Mesenchymal stem cell (in vitro differentiated cells and primary cell): ENCODE data around the gene RUNX3.

Experiments
- DNase-seq: peaks from one replicate; pipeline ENCODE4 v3.0.0-alpha.2; 2013
- H2AFZ ChIP-seq: one replicate; pipeline ENCODE4 v1.6.1; 2013; ENCODE audit warnings: low read depth, mild to moderate bottlenecking, control low read depth, inconsistent platforms, low read length, moderate library complexity
- H2AK5ac ChIP-seq: 2 replicates; pipeline ENCODE4 v1.6.1; 2013; ENCODE audit warnings: low read length, moderate library complexity, mild to moderate bottlenecking, inconsistent platforms; ENCODE audit not compliant: severe bottlenecking
- H2BK120ac ChIP-seq: one replicate; pipeline ENCODE4 v1.6.1; 2013; ENCODE audit warnings: low read depth, mild to moderate bottlenecking, inconsistent platforms, low read length, moderate library complexity
- H2BK12ac ChIP-seq, 2 experiments: one replicate each; pipeline ENCODE4 v1.6.1; 2013; ENCODE audit warnings: inconsistent platforms in 2 of 2, low read length in 2 of 2, mild to moderate bottlenecking in 2 of 2, moderate library complexity in 2 of 2, control low read depth in 1 of 2
- H2BK15ac ChIP-seq: one replicate; pipeline ENCODE4 v1.6.1; 2013; ENCODE audit warnings: mild to moderate bottlenecking, low read depth, inconsistent platforms; ENCODE audit not compliant: poor library complexity, severe bottlenecking
- H2BK5ac ChIP-seq: 2 replicates; pipeline ENCODE4 v1.6.1; 2013; ENCODE audit warnings: low read depth, mild to moderate bottlenecking, low read length, control low read depth, inconsistent platforms; ENCODE audit not compliant: poor library complexity, severe bottlenecking
- H3K14ac ChIP-seq, 2 experiments: one replicate each; pipeline ENCODE4 v1.6.1; 2013; ENCODE audit warnings: inconsistent platforms in 2 of 2, low read length in 2 of 2, control low read depth in 1 of 2, mild to moderate bottlenecking in 1 of 2, moderate library complexity in 1 of 2
- H3K18ac ChIP-seq, 2 experiments: one replicate each; pipeline ENCODE4 v1.6.1; 2013; ENCODE audit warnings: inconsistent platforms in 2 of 2, low read length in 2 of 2, control low read depth in 1 of 2, low read depth in 1 of 2, mild to moderate bottlenecking in 1 of 2
- H3K23ac ChIP-seq, 2 experiments: one replicate each; pipeline ENCODE4 v1.6.1; 2013; ENCODE audit warnings: inconsistent platforms in 2 of 2, low read length in 2 of 2, mild to moderate bottlenecking in 2 of 2, moderate library complexity in 2 of 2, control low read depth in 1 of 2
- H3K27ac ChIP-seq: 2 replicates; pipeline ENCODE4 v1.5.1; 2013; ENCODE audit warnings: mild to moderate bottlenecking, moderate library complexity, low read length, control low read depth, inconsistent platforms; ENCODE audit not compliant: poor library complexity, severe bottlenecking
- H3K27me3 ChIP-seq, 2 experiments: 2 replicates each; pipeline versions ENCODE4 v1.6.1 to v1.7.0; 2013; ENCODE audit warnings: low read length in 2 of 2, mild to moderate bottlenecking in 2 of 2, moderate library complexity in 2 of 2, control low read depth in 1 of 2, inconsistent platforms in 1 of 2; ENCODE audit not compliant: control insufficient read depth in 1 of 2, insufficient read depth in 1 of 2
- H3K36me3 ChIP-seq, 2 experiments: 2 replicates each; pipeline versions ENCODE4 v1.6.1 to v1.7.0; 2013; ENCODE audit warnings: low read length in 2 of 2, control low read depth in 1 of 2, inconsistent platforms in 1 of 2, low read depth in 1 of 2, mild to moderate bottlenecking in 1 of 2; ENCODE audit not compliant: insufficient read depth in 2 of 2, control insufficient read depth in 1 of 2
- H3K4ac ChIP-seq, 2 experiments: one replicate each; pipeline ENCODE4 v1.6.1; 2013; ENCODE audit warnings: inconsistent platforms in 2 of 2, low read length in 2 of 2, mild to moderate bottlenecking in 2 of 2, moderate library complexity in 2 of 2, control low read depth in 1 of 2, low read depth in 1 of 2
- H3K4me1 ChIP-seq: 2 replicates; pipeline ENCODE4 v1.6.1; 2013; ENCODE audit warnings: low read depth, low read length, control low read depth; ENCODE audit not compliant: control insufficient read depth, insufficient read depth
- H3K4me2 ChIP-seq: 2 replicates; pipeline ENCODE4 v1.6.1; 2013; ENCODE audit warnings: low read length, mild to moderate bottlenecking, inconsistent platforms; ENCODE audit not compliant: poor library complexity, severe bottlenecking
- H3K4me3 ChIP-seq, 2 experiments: 2 replicates each; pipeline versions ENCODE4 v1.5.1 to v1.7.0; 2013; ENCODE audit warnings: low read length in 2 of 2, mild to moderate bottlenecking in 2 of 2, control low read depth in 1 of 2, low read depth in 1 of 2; ENCODE audit not compliant: insufficient read depth in 1 of 2
- H3K79me1 ChIP-seq: replicated peaks from 2 replicates; pipeline ENCODE4 v1.6.1; 2013; ENCODE audit warnings: mild to moderate bottlenecking, control low read depth, low read length, inconsistent platforms; ENCODE audit not compliant: poor library complexity, severe bottlenecking
- H3K9ac ChIP-seq: 2 replicates; pipeline ENCODE4 v1.7.0; 2013; ENCODE audit warnings: mild to moderate bottlenecking, low read length, moderate library complexity
- H3K9me3 ChIP-seq: 2 replicates; pipeline ENCODE4 v1.7.0; 2013; ENCODE audit warnings: mild to moderate bottlenecking, low read length; ENCODE audit not compliant: control insufficient read depth
- H4K8ac ChIP-seq: one replicate; pipeline ENCODE4 v1.6.1; 2013; ENCODE audit warnings: inconsistent platforms, mild to moderate bottlenecking, low read length, moderate library complexity
- H4K91ac ChIP-seq: one replicate; pipeline ENCODE4 v1.6.1; 2013; ENCODE audit warnings: mild to moderate bottlenecking, low read length, inconsistent platforms
- WGBS: methylation state at CpG from one replicate; pipeline ENCODE4 v1.1.7; 2013; ENCODE audit warnings: mixed read lengths; 5-methylcytosine and 5-hydroxymethylcytosine counted together

RUNX3 gene

DNA sequence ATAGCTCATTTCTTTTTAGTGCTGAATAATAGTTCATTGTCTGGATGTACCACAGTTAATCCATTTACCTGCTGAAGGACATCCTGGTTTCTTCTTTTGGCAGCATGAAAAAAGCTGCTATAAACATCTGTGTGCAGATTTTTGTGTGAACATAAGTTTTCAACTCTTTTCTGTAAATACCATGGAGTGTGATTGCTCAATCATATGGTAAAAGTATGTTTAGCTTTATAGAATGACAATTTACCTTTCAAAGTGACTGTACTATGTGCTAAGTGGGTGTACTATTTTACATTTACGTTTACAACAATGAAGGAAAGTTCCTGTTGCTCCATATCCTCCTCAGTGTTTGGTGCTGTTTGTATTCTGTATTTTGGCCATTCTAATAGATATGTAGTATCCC is 49.0 kb downstream of the RUNX3 start:
- WGBS: no CpG with 5 or more reads among the region's 1 CpG
- no peak overlapping the region for H4K91ac ChIP-seq
- no peak overlapping the region for H2BK5ac ChIP-seq
- DNase-seq: no peak
- H4K8ac ChIP-seq: no peak overlapping the region
- no peaks in the 10 kb centered on the region for H3K79me1 ChIP-seq
- H2BK15ac ChIP-seq: no peak overlapping the region
- H3K18ac ChIP-seq: no peak overlapping the region
- no peak overlapping the region for H2AFZ ChIP-seq
- H2BK12ac ChIP-seq: no peak overlapping the region
- H3K14ac ChIP-seq: no peak overlapping the region
- no peak overlapping the region for H2BK120ac ChIP-seq
- peaks cover 2% of the 10 kb centered on the region for H3K4me1 ChIP-seq
- H3K23ac ChIP-seq: no peak overlapping the region
- no peak overlapping the region for H2AK5ac ChIP-seq
- no peak overlapping the region for H3K4ac ChIP-seq
- H3K27ac ChIP-seq: no peak overlapping the region
- no peak overlapping the region for H3K9ac ChIP-seq
- peaks cover 0 to 40% of the 10 kb centered on the region in 2 experiments for H3K27me3 ChIP-seq
- H3K9me3 ChIP-seq: peaks cover 6% of the 10 kb centered on the region
- no peak overlapping the region for H3K4me3 ChIP-seq
- no peaks in the 10 kb centered on the region for H3K36me3 ChIP-seq
- no peak overlapping the region for H3K4me2 ChIP-seq

GRCh38 chr1:24878775-24879742 is 51.0 kb downstream of the RUNX3 start:
- H2BK5ac ChIP-seq: no peak overlapping the region
- H3K4ac ChIP-seq: no peak overlapping the region
- H3K4me1 ChIP-seq: peaks cover 2% of the 10 kb centered on the region
- no peak overlapping the region for H4K8ac ChIP-seq
- H3K27ac ChIP-seq: no peak overlapping the region
- no peak overlapping the region for H2AK5ac ChIP-seq
- no peak overlapping the region for H3K4me2 ChIP-seq
- no peak overlapping the region for H3K4me3 ChIP-seq
- no peak overlapping the region for H2AFZ ChIP-seq
- H2BK15ac ChIP-seq: no peak overlapping the region
- no peak overlapping the region for H2BK12ac ChIP-seq
- peak overlapping the region in 1 of 2 experiments; percentile 48 for H3K23ac ChIP-seq
- H3K18ac ChIP-seq: no peak overlapping the region
- peak; percentile 20 for DNase-seq
- no peak overlapping the region for H2BK120ac ChIP-seq
- 82% methylated on average over 7 of the region's 7 CpGs for WGBS
- H3K36me3 ChIP-seq: no peaks in the 10 kb centered on the region
- peaks cover 10 to 52% of the 10 kb centered on the region in 2 experiments for H3K27me3 ChIP-seq
- no peak overlapping the region for H3K9ac ChIP-seq
- H3K79me1 ChIP-seq: no peaks in the 10 kb centered on the region
- H3K9me3 ChIP-seq: peaks cover 6% of the 10 kb centered on the region
- no peak overlapping the region for H4K91ac ChIP-seq
- no peak overlapping the region for H3K14ac ChIP-seq

DNA sequence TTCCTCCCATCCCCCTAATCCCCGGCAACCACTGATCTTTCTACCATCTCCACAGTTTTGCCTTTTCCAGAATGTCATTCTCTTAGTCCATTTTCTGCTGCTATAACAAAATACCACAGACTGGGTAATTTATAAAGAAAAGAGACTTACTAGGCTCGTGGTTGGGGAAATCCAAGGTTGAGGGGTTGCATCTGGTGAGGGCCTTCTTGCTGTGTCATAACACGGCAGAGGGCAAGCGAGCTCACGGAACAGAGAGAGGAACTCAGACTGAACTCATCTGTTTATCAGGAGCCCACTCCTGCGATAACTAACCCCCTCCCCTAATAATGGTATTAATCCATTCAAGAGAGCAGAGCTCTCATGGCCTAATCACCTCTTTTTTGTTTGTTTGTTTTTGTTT is 52.0 kb downstream of the RUNX3 start:
- Histone ChIP-seq H3K4me1 (peaks cover 2% of the 10 kb centered on the region), H3K14ac (no peak overlapping the region), H3K4me2 (no peak overlapping the region), H3K27ac (no peak overlapping the region), H3K18ac (no peak overlapping the region), H4K8ac (no peak overlapping the region), H2BK12ac (no peak overlapping the region), H3K9me3 (peaks cover under 1% of the 10 kb centered on the region), H3K79me1 (no peaks in the 10 kb centered on the region), H3K4ac (no peak overlapping the region), H3K4me3 (no peak overlapping the region), H2BK15ac (no peak overlapping the region), H3K9ac (no peak overlapping the region), H2BK5ac (no peak overlapping the region), H3K36me3 (no peaks in the 10 kb centered on the region), H4K91ac (no peak overlapping the region), H2AK5ac (no peak overlapping the region), H3K27me3 (peaks cover 10 to 52% of the 10 kb centered on the region in 2 experiments), H2AFZ (no peak overlapping the region), H2BK120ac (no peak overlapping the region), H3K23ac (no peak overlapping the region)
- DNase-seq: no peak
- WGBS: 80% methylated on average over 6 of the region's 6 CpGs

GRCh38 chr1:24875991-24876506 is 54.0 kb downstream of the RUNX3 start:
- H2BK5ac ChIP-seq: no peak overlapping the region
- no peak overlapping the region for H3K18ac ChIP-seq
- H2AK5ac ChIP-seq: no peak overlapping the region
- H3K27me3 ChIP-seq: peaks cover 29 to 69% of the 10 kb centered on the region in 2 experiments
- WGBS: 63% methylated on average over 3 of the region's 8 CpGs
- no peak overlapping the region for H2BK12ac ChIP-seq
- H3K14ac ChIP-seq: no peak overlapping the region
- DNase-seq: no peak
- no peak overlapping the region for H3K23ac ChIP-seq
- H3K36me3 ChIP-seq: no peaks in the 10 kb centered on the region
- no peak overlapping the region for H2BK120ac ChIP-seq
- no peaks in the 10 kb centered on the region for H3K9me3 ChIP-seq
- H2BK15ac ChIP-seq: no peak overlapping the region
- peaks cover 2% of the 10 kb centered on the region for H3K4me1 ChIP-seq
- H4K91ac ChIP-seq: no peak overlapping the region
- H3K4me3 ChIP-seq: no peak overlapping the region
- H2AFZ ChIP-seq: no peak overlapping the region
- H3K27ac ChIP-seq: no peak overlapping the region
- no peak overlapping the region for H3K4ac ChIP-seq
- H3K9ac ChIP-seq: no peak overlapping the region
- no peak overlapping the region for H3K4me2 ChIP-seq
- H4K8ac ChIP-seq: no peak overlapping the region
- no peaks in the 10 kb centered on the region for H3K79me1 ChIP-seq
